B cell (primary cell): ENCODE measurements around the gene PTMA. TPM values are rescaled to one million over a fixed set of nuclear protein-coding genes. Genes with fewer than 3 reads are reported as not detected.

Experiments
- ATAC-seq: fragments of 200-7000 bp; cut with Tn5 transposase; one replicate; pipeline ENCODE4 v1.10.0; 2021; ENCODE audit warnings: low read depth, mild to moderate bottlenecking, moderate number of reproducible peaks, moderate library complexity
- CTCF ChIA-PET: fragments of 350-600 bp; sonication (Branson Sonifier 250); formaldehyde crosslinking; loops from one replicate; lab custom pipeline; 2021; ENCODE audit warnings: antibody characterized with exemption, inconsistent platforms; lab: Charles Lee
- POLR2A ChIA-PET: fragments of 350-600 bp; sonication (Branson Sonifier 250); formaldehyde crosslinking; loops from one replicate; lab custom pipeline; 2021; ENCODE audit warnings: antibody characterized with exemption; lab: Charles Lee
- DNase-seq: peaks from one replicate; pipeline ENCODE4 v3.0.0; 2013
- H2AFZ ChIP-seq: 2 replicates; pipeline ENCODE4 v1.6.1; 2012; ENCODE audit warnings: mild to moderate bottlenecking, low read depth, low read length; ENCODE audit not compliant: insufficient read depth, poor library complexity, severe bottlenecking
- H3K27ac ChIP-seq, 2 donors: 1 replicate in 1 of 2; 2 replicates in 1 of 2; pipeline ENCODE4 v1.5.1; 2012 to 2013; ENCODE audit warnings: low read length in 2 of 2, mild to moderate bottlenecking in 2 of 2, moderate library complexity in 1 of 2
- H3K27me3 ChIP-seq, 4 experiments: fragments of 200-600 bp in 1 of 4; sonication (generic) in 1 of 4; replicated peaks in 1 of 4; 1 replicate in 2 of 4; 2 replicates in 2 of 4; pipeline versions ENCODE4 v1.6.1 to v1.7.0; 2013 to 2016; ENCODE audit warnings: low read length in 3 of 4, mild to moderate bottlenecking in 2 of 4, mixed read lengths in 1 of 4, moderate library complexity in 1 of 4; ENCODE audit not compliant: insufficient read depth in 4 of 4, control insufficient read depth in 3 of 4; ENCODE audit errors: control extremely low read depth in 1 of 4
- H3K36me3 ChIP-seq, 2 experiments: replicated peaks in 1 of 2; 1 replicate in 1 of 2; 2 replicates in 1 of 2; pipeline versions ENCODE4 v1.6.1 to v1.7.1; 2013; ENCODE audit warnings: low read length in 1 of 2; ENCODE audit not compliant: insufficient read depth in 2 of 2, control insufficient read depth in 1 of 2; ENCODE audit errors: control extremely low read depth in 1 of 2, extremely low read depth in 1 of 2
- H3K4me1 ChIP-seq, 2 donors: fragments of 200-600 bp in 1 of 2; sonication (generic) in 1 of 2; 1 replicate in 1 of 2; 2 replicates in 1 of 2; pipeline versions ENCODE4 v1.5.1 to v1.6.1; 2013 to 2017; ENCODE audit warnings: low read length in 2 of 2; ENCODE audit not compliant: control insufficient read depth in 2 of 2, insufficient read depth in 2 of 2
- H3K4me2 ChIP-seq: replicated peaks from 2 replicates; pipeline ENCODE3; 2012; ENCODE audit warnings: mild to moderate bottlenecking, low read depth, low read length; ENCODE audit not compliant: poor library complexity, severe bottlenecking
- H3K4me3 ChIP-seq, 5 experiments: fragments of 200-600 bp in 1 of 5; sonication (generic) in 1 of 5; 1 replicate in 3 of 5; 2 replicates in 2 of 5; pipeline versions ENCODE4 v1.5.1 to v1.7.0; 2011 to 2016; ENCODE audit warnings: low read length in 4 of 5, mild to moderate bottlenecking in 4 of 5, low read depth in 2 of 5, control low read depth in 1 of 5, moderate library complexity in 1 of 5; ENCODE audit not compliant: insufficient read depth in 1 of 5; ENCODE audit errors: control extremely low read depth in 1 of 5, extremely low read depth in 1 of 5
- H3K79me2 ChIP-seq: fragments of 200-600 bp; sonication (generic); one replicate; pipeline ENCODE4 v1.6.0; 2016; ENCODE audit warnings: low read length; ENCODE audit not compliant: control insufficient read depth, insufficient read depth
- H3K9ac ChIP-seq: fragments of 200-600 bp; sonication (generic); 2 replicates; pipeline ENCODE4 v1.6.1; 2017; ENCODE audit warnings: mild to moderate bottlenecking, low read length, moderate library complexity
- H3K9me3 ChIP-seq, 3 donors: one replicate each; pipeline versions ENCODE4 v1.6.1 to v1.7.1; 2013; ENCODE audit warnings: low read length in 2 of 3; ENCODE audit not compliant: control insufficient read depth in 2 of 3, insufficient read depth in 1 of 3; ENCODE audit errors: control extremely low read depth in 1 of 3
- H4K20me1 ChIP-seq: 2 replicates; pipeline ENCODE4 v1.6.0; 2012; ENCODE audit warnings: mild to moderate bottlenecking, low read length; ENCODE audit not compliant: insufficient read depth, control insufficient read depth, poor library complexity, severe bottlenecking
- H3K27ac Mint-ChIP-seq: one replicate; pipeline ENCODE4 v1.8.0; 2021; ENCODE audit warnings: mixed read lengths
- H3K27me3 Mint-ChIP-seq: one replicate; pipeline ENCODE4 v1.8.0; 2021; ENCODE audit warnings: mixed read lengths
- H3K4me1 Mint-ChIP-seq: one replicate; pipeline ENCODE4 v1.8.0; 2021; ENCODE audit warnings: mixed read lengths
- H3K4me3 Mint-ChIP-seq: one replicate; pipeline ENCODE4 v1.8.0; 2021; ENCODE audit warnings: mixed read lengths
- H3K9me3 Mint-ChIP-seq: one replicate; pipeline ENCODE4 v1.8.0; 2022; ENCODE audit warnings: mixed read lengths; ENCODE audit not compliant: insufficient read depth
- CTCF ChIP-seq: fragments of 200-600 bp; IDR thresholded peaks from one replicate; pipeline ENCODE4 v1.8.0; 2022; ENCODE audit warnings: antibody characterized with exemption, mild to moderate bottlenecking
- EZH2 ChIP-seq: IDR thresholded peaks from 2 replicates; pipeline ENCODE4 v1.6.1; 2012; ENCODE audit warnings: borderline replicate concordance, low read depth, mild to moderate bottlenecking, moderate library complexity, low read length; ENCODE audit not compliant: insufficient read depth, poor library complexity, severe bottlenecking
- WGBS: methylation state at CpG from one replicate; pipeline ENCODE4 v1.1.5; 2013; ENCODE audit warnings: missing lambda C conversion rate; ENCODE audit not compliant: insufficient coverage; 5-methylcytosine and 5-hydroxymethylcytosine counted together
- intact Hi-C: fragments of 100-400 bp; cut with micrococcal nuclease; formaldehyde crosslinking; loops from one replicate; pipeline ENCODE4 v1.10.0; 2022
- polyA plus RNA-seq: library from polyadenylated mRNA; depleted of rRNA; stranded (reverse); fragments of >200 nt; gene quantifications from 2 replicates; pipeline ENCODE4 v1.2.3, GENCODE V29; 2012
- total RNA-seq, 2 donors: library from RNA; stranded (reverse); fragments of 120-200 nt in 1 of 2; gene quantifications; 1 replicate in 1 of 2; 2 replicates in 1 of 2; pipeline versions ENCODE4 v1.2.3 to v1.2.4, GENCODE V29; 2013 to 2022

PTMA gene
- total and polyA plus RNA-seq, 2 donors (not counting 1 experiment from before 2014, with no cell fraction given): 713 to 2,282 TPM

GRCh38 chr2:231720987-231721966, 13.0 kb downstream of the PTMA start:
- DNase-seq: peak; percentile 72
- CTCF ChIA-PET: interaction anchor here (0.6 to 11.9 kb wide), 7 partner anchors 40 to 310 kb away, joined by 3 to 785 read pairs (median 4); partner anchors contain the start of gene PDE6D
- Mint-ChIP-seq H3K27ac (no peak overlapping the region), H3K4me3 (peak overlapping the region; percentile 2), H3K4me1 (peaks cover 38% of the 10 kb centered on the region), H3K9me3 (no peaks in the 10 kb centered on the region), H3K27me3 (no peaks in the 10 kb centered on the region)
- Histone ChIP-seq H3K27ac (no peak overlapping the region), H3K4me2 (peak overlapping the region; percentile 29), H3K4me3 (no peak overlapping the region), H3K9me3 (peaks cover 0 to 19% (median 5%) of the 10 kb centered on the region in 3 donors), H3K36me3 (no peaks in the 10 kb centered on the region), H4K20me1 (no peaks in the 10 kb centered on the region), H3K4me1 (peaks cover 26 to 34% of the 10 kb centered on the region in 2 donors), H3K9ac (no peak overlapping the region), H3K27me3 (no peaks in the 10 kb centered on the region), H2AFZ (no peak overlapping the region), H3K79me2 (no peaks in the 10 kb centered on the region)
- WGBS: 88% methylated on average over 6 of the region's 8 CpGs
- ATAC-seq: peak; percentile 37
- POLR2A ChIA-PET: interaction anchor here (0.6 to 1.6 kb wide), 4 partner anchors 54 to 1380 kb away, joined by 4 to 6 read pairs (median 5); no protein-coding TSS in a partner anchor
- TF ChIP-seq CTCF (no peak), EZH2 (no peak)
- intact Hi-C loops: no loop called here
